HG02571 (cell line): ENCODE results near the gene KCNMA1.
A peak's percentile ranks its signal among the peaks of the same experiment; 100 is the strongest.

Experiments used
- ATAC-seq: cut with Tn5 transposase; IDR thresholded peaks from one replicate; pipeline ENCODE4 v1.9.1; 2021; ENCODE audit warnings: mild to moderate bottlenecking, moderate library complexity; ENCODE audit not compliant: unreplicated experiment

The KCNMA1 gene

DNA sequence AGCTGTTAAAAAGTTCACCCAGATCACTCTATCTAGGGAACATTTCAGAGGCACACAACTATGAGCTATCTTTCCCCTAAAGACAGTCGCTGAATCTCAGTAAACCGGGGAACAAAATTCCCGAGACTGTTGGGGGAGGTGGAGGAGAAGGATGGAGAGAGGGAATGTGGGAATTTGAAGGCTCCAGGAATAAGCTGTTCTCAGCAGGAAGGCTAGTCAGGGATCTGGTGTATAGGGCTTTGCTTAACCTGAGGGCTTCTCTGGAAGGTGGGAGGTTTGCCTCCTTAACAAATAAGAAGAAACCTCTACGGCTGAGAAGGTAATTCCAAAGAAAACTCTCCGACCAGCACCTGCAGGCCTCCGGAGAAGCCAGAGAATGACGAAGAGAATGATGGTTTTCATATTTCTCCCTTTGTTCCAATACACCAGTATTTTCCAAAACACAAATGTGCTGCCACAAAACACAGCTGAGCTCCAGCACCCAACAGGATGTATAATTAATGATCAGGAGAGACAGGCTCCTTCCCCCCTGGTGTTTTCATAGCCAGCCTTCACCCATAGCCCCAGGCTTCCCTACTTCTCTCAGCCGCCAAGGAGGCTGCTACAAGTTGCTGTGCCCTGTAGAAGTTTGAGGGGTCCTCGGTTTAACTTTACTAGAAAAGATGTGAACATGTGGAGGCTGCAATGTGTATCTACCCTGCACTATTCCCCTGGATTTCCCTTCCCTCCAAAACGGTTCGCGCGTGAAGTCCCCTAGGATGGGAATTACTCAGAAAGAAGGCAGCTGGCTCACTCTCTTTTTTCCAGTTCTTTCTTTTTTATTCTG is 2.0 kb downstream of the KCNMA1 start:
- no peak for ATAC-seq

GRCh38 chr10:77634939-77635338 is 2.7 kb downstream of the KCNMA1 start:
- ATAC-seq: no peak

DNA sequence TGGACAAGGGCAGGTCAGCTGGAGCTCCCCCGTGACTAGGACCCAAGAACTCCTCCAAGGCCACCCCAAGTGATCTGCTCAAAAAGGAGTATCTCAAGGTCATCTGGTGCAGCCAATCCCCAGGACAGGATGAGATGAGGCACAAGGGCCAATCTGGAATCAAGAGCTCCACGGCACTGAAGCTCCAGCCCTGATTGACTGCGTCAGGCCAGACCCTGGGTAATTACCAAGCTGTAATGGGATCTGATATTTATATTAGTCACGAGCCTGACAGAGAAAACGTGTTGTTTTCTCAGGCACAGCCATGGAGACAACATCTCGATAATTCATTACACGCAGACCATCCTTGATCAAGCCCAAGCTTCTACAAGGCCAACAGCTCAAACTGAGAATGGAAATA is 4.2 kb downstream of the KCNMA1 start:
- ATAC-seq: no peak

- ATAC-seq: no peak
Measured at GRCh38 chr10:77631241-77631640, 6.4 kb downstream of the KCNMA1 start.

GRCh38 chr10:77630507-77630848 is 7.1 kb downstream of the KCNMA1 start:
- no peak for ATAC-seq

GRCh38 chr10:77629775-77630506 is 7.7 kb downstream of the KCNMA1 start:
- no peak for ATAC-seq

DNA sequence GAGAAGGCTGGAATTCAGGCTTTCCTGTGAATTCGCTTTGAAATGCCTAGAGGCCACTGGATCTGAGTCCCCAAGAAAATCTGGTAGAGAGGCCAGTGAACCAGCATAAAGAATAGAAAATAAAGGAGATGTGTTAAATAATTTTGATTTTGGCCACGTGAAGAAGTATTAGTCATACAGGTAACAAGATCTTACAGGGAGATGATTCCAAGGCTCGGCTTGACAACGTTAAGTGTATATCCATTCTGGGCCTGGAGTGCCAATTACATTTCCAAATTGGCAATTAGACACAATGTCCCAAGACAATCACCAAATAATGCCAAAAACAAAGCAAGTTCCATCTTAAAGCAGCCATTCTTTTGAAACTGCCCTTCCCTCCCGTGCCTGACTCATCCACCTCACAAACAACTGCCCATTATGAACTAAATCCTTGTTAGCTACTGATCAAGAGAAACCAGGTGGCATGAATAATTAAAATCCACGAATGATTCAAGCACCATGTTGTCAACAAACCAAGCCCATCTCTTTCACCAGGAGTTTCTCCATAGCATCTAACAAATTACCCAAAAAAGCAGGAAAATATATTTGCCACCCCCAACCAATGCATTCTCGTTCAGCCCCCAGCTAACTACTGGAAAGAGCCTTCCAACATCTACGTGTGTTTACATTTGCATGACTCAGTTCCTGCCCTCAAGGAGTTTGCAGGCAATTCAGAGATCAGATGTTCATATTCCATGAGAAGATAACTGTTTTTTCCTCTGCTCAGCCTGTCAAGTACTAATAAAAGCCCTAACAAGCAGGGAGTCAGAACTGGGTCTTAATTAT is 8.5 kb downstream of the KCNMA1 start:
- no peak for ATAC-seq

GRCh38 chr10:77626266-77626935 is 11.2 kb downstream of the KCNMA1 start:
- no peak for ATAC-seq

DNA sequence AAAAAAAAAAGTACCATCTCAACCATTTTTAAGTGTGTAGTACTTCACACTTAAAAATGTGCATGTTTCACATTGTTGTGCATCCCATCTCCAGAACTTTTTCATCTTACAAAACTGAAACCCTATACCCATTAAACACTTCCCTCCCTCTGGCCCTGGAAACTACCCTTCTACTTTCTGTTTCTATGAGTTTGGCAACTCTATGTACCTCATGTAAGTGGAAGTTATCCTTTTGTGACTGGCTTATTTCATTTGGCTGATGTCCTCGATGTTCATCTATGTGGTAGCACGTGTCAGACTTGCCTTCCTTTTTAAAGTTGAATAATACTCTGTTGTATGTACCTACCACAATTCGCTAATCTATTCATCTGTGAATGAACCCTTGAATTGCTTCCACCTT is 12.2 kb downstream of the KCNMA1 start:
- ATAC-seq: no peak

DNA sequence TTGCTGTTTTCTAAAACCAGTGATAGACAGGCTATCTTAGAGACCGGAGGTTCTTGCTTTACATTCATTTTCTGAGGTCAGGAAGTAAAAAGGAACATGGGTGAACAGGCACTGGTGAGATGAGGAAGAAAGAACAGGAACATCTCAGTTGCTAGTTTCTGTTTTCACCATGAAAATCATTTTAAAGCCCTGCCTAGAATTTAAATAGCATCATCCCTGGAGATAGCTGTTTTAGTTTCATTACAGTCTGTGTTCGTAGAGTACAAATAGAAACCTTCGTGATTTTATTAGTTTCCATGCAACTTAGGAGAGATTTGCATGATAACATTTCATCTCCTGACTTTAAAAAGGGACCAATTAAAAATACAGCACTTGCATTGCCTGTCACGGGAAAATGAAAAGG is 14.7 kb downstream of the KCNMA1 start:
- ATAC-seq: peak; percentile 40

GRCh38 chr10:77620731-77621130 is 16.9 kb downstream of the KCNMA1 start:
- ATAC-seq: no peak

DNA sequence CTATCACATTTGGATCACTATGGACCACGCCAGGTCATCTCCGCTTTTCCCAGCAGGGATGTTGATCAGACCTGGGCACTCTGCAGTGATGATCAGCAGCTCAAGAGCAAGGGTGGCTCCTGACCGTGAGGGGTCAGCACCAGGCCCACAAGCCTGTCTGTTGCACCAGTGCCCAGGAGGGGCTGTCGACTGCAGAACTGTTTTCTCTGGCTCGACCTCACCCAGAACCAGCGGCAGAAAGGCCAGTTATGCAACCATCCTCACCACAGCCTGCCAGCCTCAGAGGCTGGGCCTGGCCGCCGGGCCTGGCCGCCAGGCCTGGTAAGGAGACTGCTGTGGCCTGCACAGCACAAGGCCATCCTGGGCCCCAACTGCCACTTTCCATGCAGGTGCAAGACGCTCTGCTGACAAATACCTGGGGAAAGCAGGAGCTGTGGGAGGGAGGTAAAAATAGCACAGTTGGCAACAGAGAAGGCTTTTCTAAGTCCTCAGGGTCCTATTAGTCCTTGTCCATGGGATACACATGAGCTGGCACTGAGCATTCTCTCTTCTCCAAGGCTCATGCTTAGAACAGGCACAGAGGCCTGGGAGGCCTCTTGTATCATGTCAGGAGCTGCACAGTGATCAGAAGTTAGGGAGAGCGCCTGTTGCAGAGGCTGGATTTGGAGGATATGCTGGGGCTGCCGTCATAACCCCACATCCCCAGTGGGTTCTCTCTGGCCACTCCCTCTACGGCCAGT is 17.5 kb downstream of the KCNMA1 start:
- no peak for ATAC-seq

- ATAC-seq: no peak
Measured at GRCh38 chr10:77618117-77618516, 19.5 kb downstream of the KCNMA1 start.

GRCh38 chr10:77616766-77617165 is 20.8 kb downstream of the KCNMA1 start:
- no peak for ATAC-seq

DNA sequence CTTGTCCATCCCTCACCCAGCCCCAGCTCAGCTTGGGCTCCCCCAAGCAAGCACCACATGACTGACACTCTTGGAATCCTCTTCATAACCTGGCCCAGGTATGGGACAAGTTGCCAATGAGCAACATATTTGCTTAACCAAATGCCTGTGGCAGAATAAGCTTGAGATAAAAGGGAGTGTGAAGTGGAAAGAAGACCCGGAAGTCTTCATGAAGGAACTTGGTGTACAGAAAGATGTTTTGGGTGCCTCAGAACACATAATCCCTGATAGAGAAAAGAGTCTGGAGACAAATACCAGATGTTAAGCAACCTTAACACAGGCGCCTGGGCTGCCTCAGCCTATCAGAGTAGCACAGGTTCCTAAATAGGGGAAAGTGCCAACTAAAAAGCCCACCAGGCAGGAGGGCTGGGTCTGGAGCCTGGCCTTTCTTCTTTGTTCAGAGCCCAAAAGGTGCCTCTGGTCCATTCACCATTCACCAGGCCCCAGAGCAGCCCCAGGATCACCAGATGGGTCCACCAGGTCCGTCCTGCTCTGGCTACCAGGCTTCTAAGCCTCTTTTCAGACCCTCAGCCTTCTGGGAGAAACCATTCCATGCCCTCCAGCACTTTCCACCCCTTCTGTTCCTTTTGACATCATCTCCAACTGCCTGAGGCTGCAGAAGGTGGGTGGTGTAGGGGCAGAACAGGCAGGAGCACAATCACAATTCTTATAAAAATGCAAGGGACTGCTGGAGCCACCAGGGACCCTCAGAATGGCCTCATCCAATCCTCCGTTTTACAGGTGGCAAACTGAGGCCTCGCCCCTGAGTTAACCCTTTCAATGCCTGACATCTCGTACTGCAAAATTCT is 22.6 kb downstream of the KCNMA1 start:
- ATAC-seq: no peak

- no peak for ATAC-seq
Measured at GRCh38 chr10:77613476-77614130, 24.0 kb downstream of the KCNMA1 start.

DNA sequence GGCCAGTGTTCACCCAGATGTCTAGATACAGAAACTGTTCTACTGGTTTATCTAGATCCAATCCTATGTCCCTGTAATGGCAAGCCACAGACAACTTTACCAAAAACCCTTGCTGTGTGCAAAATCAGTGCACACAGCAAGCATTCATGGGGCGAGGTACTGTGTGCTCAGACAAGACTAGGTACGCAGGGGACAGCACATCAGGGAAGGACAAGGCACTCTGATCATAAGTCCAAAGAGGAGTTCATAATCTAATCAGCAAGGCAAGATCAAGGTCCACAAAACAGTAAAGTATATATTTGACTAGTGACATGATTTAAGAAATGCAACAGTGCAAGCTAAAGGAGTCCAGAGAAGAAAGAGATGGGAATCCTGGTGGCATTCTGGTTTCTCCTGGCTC is 25.9 kb downstream of the KCNMA1 start:
- ATAC-seq: no peak

- no peak for ATAC-seq
Measured at GRCh38 chr10:77611221-77611620, 26.4 kb downstream of the KCNMA1 start.

DNA sequence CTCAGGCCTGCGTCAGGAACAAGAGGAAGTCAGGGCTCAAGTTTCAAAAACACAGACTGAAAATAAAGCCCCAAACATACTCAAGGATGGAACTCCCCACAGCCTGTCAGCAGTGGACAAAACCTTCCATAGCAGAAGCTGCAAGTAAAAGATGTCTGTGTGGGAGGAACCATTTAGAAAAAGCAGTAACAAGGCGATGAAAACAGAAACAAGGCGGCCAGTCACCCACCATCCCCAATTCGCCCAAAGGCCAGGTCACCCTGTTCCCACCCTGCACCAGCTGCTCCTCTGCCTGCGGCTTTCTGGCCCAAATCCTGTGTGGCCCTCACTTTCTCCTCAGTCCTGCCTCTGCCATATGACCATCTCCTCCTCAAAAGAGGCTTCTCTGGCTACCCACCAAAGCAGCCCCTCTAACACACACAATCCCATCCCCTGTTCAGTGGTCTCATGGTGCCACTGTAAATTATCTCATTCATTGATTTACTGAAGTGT is 27.8 kb downstream of the KCNMA1 start:
- ATAC-seq: no peak
